ENCODE data around the gene PHACTR4.
"Not testable (repeated sequence)": the region's sequence is repeated elsewhere in the genome, so short reads cannot be mapped to it uniquely, and the experiment has no call there.

The PHACTR4 gene

DNA sequence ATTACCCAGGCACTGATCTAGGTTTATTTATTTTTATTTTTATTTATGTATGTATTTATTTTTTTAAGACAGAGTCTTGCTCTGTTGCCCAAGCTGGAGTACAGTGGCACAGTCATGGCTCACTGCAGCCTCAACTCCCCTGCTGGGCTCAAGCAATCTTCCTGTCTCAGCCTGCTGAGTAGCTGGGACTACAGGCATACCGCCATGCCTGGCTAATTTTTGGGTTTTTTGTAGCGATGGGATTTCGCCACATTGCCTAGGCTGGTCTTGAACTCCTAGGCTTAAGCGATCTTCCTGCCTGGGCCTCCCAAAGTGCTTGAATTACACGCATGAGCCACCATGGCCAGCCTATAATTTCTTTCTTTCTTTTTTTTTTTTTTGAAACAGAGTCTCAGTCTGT, 9.4 kb downstream of the PHACTR4 start:
- no peak for TF ChIP-seq JUND (IDR thresholded peaks at IDR 0.05; ENCODE audit: low read depth)
- DNase-seq (ENCODE audit: low read depth in 1 of 2, low spot score in 1 of 2) = no peak
- in situ Hi-C loops (cut with HindIII; ENCODE audit: low pct_unique_long_range_greater_than_20kb, low sequenced_read_pairs) = no loop called here

GRCh38 chr1:28380394-28380793, 10.9 kb downstream of the PHACTR4 start:
- DNase-seq (ENCODE audit: low read depth in 1 of 2, low spot score in 1 of 2) = no peak
- in situ Hi-C loops (cut with HindIII; ENCODE audit: low pct_unique_long_range_greater_than_20kb, low sequenced_read_pairs) = no loop called here
- TF ChIP-seq JUND (IDR thresholded peaks at IDR 0.05; ENCODE audit: low read depth) = no peak

DNA sequence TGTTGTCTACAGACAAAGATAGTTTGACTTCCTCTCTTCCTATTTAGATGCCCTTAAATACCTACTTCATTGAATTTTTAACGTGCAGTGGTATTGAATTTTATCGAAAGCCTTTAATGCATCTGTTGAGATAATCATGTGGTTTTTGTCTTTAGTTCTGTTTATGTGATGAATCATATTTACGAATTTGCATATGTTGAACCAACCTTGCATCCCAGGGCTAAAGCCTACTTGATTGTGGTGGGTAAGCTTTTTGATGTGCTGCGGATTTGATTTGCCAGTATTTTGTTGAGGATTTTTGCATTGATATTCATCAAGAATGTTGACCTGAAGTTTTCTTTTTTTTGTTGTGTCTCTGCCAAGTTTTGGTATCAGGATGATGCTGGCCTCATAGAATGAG, 14.2 kb downstream of the PHACTR4 start:
- in situ Hi-C loops (cut with HindIII; ENCODE audit: low pct_unique_long_range_greater_than_20kb, low sequenced_read_pairs); DNase-seq (ENCODE audit: low read depth in 1 of 2, low spot score in 1 of 2): not testable (repeated sequence)

- TF ChIP-seq JUND (IDR thresholded peaks at IDR 0.05; ENCODE audit: low read depth) = no peak
- in situ Hi-C loops (cut with HindIII; ENCODE audit: low pct_unique_long_range_greater_than_20kb, low sequenced_read_pairs) = no loop called here
- no peak for DNase-seq (ENCODE audit: low read depth in 1 of 2, low spot score in 1 of 2)
Observed at GRCh38 chr1:28392027-28392652, 22.6 kb downstream of the PHACTR4 start.

- DNase-seq (ENCODE audit: low read depth in 1 of 2, low spot score in 1 of 2) = no peak
- no peak for TF ChIP-seq JUND (IDR thresholded peaks at IDR 0.05; ENCODE audit: low read depth)
- in situ Hi-C loops (cut with HindIII; ENCODE audit: low pct_unique_long_range_greater_than_20kb, low sequenced_read_pairs) = no loop called here
Observed at GRCh38 chr1:28394136-28394535, 24.6 kb downstream of the PHACTR4 start.

DNA sequence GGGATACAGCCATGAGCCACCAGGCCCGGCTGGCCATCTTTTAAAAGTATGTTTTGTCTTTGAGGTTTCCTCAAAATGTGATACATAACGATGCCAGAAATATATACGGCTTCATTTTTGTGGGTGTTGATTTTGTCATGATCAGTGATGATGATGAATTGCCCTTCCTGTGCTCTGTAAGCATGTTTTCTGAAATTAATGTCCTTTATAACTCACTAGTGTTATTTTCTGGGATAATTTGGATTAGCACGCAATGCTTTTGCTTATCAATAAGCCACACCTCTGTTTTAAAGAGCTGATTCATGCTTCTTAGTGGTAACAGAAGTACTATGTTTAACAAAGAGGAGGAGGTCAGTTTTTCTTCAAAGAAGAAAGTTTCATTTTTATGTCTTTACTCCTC, 25.6 kb downstream of the PHACTR4 start:
- no peak for DNase-seq (ENCODE audit: low read depth in 1 of 2, low spot score in 1 of 2)
- no peak for TF ChIP-seq JUND (IDR thresholded peaks at IDR 0.05; ENCODE audit: low read depth)
- in situ Hi-C loops (cut with HindIII; ENCODE audit: low pct_unique_long_range_greater_than_20kb, low sequenced_read_pairs) = no loop called here

DNA sequence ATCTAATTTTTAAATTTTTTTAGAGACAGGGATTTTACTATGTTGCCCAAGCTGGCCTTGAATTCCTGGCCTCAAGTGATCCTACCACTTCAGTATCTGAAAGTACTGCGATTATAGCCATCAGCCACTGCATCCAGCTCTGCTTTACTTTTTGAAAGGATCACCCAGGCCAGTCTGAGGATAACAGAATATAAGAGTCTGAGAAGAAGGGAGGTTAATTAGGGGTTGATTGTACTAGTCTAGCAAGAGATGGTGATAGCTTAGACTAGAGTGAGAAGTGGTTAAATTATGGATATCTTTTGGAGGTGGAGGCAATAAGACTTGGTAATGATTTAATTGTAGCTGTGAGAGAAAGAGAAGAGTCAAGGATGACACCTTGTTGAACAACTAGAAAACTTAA, 32.2 kb downstream of the PHACTR4 start:
- no peak for DNase-seq (ENCODE audit: low read depth in 1 of 2, low spot score in 1 of 2)
- in situ Hi-C loops (cut with HindIII; ENCODE audit: low pct_unique_long_range_greater_than_20kb, low sequenced_read_pairs) = no loop called here
- no peak for TF ChIP-seq JUND (IDR thresholded peaks at IDR 0.05; ENCODE audit: low read depth)

GRCh38 chr1:28409090-28409489, 39.5 kb downstream of the PHACTR4 start:
- no peak for DNase-seq (ENCODE audit: low read depth in 1 of 2, low spot score in 1 of 2)
- no peak for TF ChIP-seq JUND (IDR thresholded peaks at IDR 0.05; ENCODE audit: low read depth)
- in situ Hi-C loops (cut with HindIII; ENCODE audit: low pct_unique_long_range_greater_than_20kb, low sequenced_read_pairs) = no loop called here

- DNase-seq (ENCODE audit: low read depth in 1 of 2, low spot score in 1 of 2) = no peak
- TF ChIP-seq JUND (IDR thresholded peaks at IDR 0.05; ENCODE audit: low read depth) = no peak
- in situ Hi-C loops (cut with HindIII; ENCODE audit: low pct_unique_long_range_greater_than_20kb, low sequenced_read_pairs) = no loop called here
Observed at GRCh38 chr1:28411656-28412055, 42.1 kb downstream of the PHACTR4 start.

DNA sequence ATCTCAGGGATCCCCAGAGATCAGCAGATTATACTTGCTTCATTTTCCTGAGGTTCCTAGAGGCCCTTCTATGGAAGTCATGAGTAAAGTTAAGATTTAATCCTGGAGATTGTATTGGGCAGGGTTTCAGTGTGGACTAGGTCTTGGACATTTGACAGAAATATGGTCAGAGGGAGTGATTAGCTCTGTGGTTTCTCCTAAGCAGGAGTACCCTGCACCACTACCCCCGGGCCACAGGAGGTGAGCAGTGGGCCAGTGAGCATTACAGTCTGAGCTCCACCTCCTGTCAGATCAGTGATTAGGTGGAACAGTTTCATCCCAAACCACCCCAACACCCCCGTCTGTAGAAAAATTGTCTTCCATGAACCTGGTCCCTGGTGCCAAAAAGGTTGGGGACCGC, 43.2 kb downstream of the PHACTR4 start:
- no peak for DNase-seq (ENCODE audit: low read depth in 1 of 2, low spot score in 1 of 2)
- in situ Hi-C loops (cut with HindIII; ENCODE audit: low pct_unique_long_range_greater_than_20kb, low sequenced_read_pairs) = no loop called here

DNA sequence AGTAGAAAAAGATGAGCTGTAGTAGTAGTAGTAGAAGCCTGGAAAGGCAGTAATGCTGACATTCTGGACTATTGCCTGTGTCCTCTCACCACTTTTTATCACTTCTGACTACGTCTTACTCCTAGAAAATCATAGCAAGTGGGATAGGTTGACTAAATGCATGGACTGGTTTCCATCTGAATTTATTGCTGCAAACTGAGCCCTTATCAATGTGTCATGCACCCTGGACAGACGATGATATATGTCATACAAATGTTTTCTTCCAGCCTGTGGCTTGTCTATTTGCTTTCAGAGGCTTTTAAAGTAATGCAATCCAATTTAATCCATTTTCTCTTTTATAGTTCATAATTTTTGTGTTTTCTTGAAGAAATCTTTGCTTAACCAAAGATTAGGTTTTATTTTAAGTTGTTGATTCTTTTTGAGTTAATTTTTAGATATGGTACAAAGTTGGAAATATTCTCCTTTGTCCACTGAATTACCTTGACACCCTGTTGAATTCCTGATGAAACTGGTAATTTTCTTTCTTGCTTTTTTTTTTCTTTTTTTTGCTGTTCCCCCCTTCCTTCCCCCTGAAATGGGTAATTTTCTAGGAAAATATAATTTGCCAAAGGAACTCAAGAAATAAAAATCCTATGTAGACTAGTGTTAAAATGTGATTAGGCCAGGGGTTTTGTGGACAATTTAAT, 47.1 kb downstream of the PHACTR4 start:
- no peak for DNase-seq (ENCODE audit: low read depth in 1 of 2, low spot score in 1 of 2)
- no peak for TF ChIP-seq JUND (IDR thresholded peaks at IDR 0.05; ENCODE audit: low read depth)
- in situ Hi-C loops (cut with HindIII; ENCODE audit: low pct_unique_long_range_greater_than_20kb, low sequenced_read_pairs) = no loop called here

More for the DNA sequence above, 43.2 kb downstream of the PHACTR4 start:
- no peak for TF ChIP-seq JUND (IDR thresholded peaks at IDR 0.05; ENCODE audit: low read depth)

DNA sequence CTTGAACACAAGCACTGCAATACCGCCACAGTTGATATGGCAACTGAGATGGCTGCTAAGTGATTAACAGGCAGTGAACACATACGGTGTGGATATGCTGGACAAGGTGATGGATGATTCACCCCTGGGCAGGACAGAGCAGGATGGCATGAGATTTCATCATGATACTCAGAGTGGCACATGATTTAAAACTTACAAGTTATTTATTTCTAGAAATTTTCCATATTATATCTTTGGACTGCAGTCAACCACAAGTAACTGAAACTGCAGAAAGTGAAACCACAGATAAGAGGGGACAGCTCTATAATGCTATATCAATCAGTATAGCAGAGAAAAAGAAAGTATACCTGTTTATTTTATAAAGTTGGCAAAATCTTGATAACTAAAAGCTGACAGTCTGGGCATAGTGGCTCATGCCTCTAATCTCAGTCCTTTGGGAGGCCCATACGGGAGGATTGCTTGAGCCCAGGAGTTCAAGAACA, 47.9 kb downstream of the PHACTR4 start:
- no peak for DNase-seq (ENCODE audit: low read depth in 1 of 2, low spot score in 1 of 2)
- no peak for TF ChIP-seq JUND (IDR thresholded peaks at IDR 0.05; ENCODE audit: low read depth)
- in situ Hi-C loops (cut with HindIII; ENCODE audit: low pct_unique_long_range_greater_than_20kb, low sequenced_read_pairs) = no loop called here

DNA sequence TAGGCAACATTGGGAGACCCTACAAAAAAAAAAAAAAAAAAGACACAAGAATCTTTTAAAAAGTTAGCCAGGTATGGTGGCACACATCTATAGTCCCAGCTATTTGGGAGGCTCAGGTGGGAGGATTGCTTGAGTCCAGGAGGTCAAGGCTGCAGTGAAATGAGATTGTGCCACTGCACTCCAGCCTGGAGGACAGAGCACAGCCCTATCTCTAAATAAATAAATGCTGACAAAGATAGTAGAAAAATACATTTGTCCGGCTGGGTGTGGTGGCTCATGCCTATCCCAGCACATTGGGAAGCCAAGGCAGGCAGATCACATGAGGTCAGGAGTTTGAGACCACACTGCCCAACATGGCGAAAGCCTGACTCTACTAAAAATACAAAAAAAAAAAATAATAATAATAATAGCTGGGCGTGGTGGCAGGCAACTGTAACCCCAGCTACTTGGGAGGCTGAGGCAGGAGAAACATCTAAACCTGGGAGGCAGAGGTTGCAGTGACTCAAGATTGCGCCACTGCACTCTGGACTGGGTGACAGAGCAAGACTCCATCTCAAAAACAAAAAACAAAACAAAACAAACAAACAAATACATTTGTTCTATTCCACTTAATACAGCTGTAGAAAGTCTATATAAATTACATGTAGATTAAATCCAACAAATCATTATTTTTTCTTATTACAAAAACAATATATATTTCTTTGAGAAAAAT, 48.5 kb downstream of the PHACTR4 start:
- TF ChIP-seq JUND (IDR thresholded peaks at IDR 0.05; ENCODE audit: low read depth) = no peak
- in situ Hi-C loops (cut with HindIII; ENCODE audit: low pct_unique_long_range_greater_than_20kb, low sequenced_read_pairs) = no loop called here
- no peak for DNase-seq (ENCODE audit: low read depth in 1 of 2, low spot score in 1 of 2)
